ENCODE data around the gene USP44. TPM values are rescaled to one million over a fixed set of nuclear protein-coding genes. Genes with fewer than 3 reads are reported as not detected.

The USP44 gene
- total and polyA plus RNA-seq, 10 donors: 0.88 to 7.2 (median 3.5) TPM

DNA sequence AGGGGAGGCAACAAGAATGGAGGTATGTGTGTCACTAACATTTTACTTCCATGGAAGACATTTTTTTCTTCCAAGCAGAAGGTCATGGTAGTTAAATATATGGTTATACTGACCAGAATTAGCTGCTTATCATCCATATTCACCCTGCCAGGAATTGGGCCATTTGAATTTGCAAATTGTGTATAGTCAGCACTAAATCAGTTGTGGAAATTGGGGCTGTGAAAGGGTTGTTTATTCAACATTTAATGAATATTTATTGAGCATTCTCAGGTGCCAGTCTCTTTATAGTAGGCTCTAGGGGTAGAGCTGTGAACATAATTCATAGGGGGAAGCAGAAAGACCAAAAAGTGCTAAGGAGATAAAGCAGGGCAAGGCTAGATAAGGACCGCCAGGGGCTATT lies 39.3 kb downstream of the USP44 start:
- H3K9me3 ChIP-seq: no peaks in the 10 kb centered on the region
- peaks cover 4 to 97% (median 60%) of the 10 kb centered on the region in 6 donors for H3K36me3 ChIP-seq
- no peaks in the 10 kb centered on the region for H3K4me1 ChIP-seq
- H3K4me3 ChIP-seq: no peak overlapping the region
- no peak overlapping the region for H3K27ac ChIP-seq
- intact Hi-C loops (cut with DNase I; ENCODE audit: low total_unique reads): no loop called here
- H3K27me3 ChIP-seq (replicated peaks in 1 of 7): no peaks in the 10 kb centered on the region
- WGBS, 5 donors: 94 to 100% (median 96%) methylated on average over 1 of the region's 1 CpG
- no peak for DNase-seq
- no peak for TF ChIP-seq POLR2A (IDR thresholded peaks at IDR 0.05)

- Histone ChIP-seq H3K27ac (no peak overlapping the region), H3K4me1 (no peaks in the 10 kb centered on the region)
Measured at GRCh38 chr12:95509300-95509699, 42.0 kb downstream of the USP44 start.

DNA sequence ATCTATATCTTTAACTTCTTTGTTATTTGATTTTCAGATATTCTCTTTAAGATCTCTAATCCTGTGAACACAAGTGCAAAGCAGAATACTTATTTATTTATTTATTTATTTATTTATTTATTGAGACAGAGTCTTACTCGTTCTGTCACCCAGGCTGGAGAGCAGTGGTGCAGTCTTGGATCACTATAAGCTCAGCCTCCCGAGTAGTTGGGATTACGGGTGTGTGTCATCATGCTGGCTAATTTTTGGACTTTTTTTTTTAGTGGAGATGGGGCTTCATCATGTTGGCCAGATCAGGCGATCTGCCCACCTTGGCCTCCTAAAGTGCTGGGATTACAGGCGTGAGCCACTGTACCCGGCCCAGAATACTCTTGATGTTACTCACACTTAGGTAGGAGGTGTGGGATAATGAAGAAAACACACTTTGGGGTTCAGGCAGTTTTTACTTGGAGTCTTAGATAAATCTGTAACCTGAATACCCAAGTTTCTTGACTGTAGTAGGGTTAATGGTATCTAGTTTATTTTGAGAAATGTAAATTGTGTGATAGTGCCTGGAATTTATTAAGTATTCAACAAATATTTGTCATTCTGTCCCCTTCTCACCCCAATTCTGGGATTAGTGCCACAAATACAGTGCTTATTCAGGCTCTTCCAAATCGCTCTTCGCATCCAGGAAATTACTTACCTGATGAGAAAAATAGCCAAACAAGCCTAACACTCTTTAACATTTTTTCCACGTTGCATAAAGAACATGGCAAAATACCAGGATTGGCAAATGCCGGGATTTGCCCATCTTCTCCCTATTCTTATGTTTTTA lies 44.4 kb downstream of the USP44 start:
- peaks cover 0 to 98% (median 69%) of the 10 kb centered on the region in 6 donors for H3K36me3 ChIP-seq
- H3K9me3 ChIP-seq: no peaks in the 10 kb centered on the region
- H3K27ac ChIP-seq: no peak overlapping the region
- H3K27me3 ChIP-seq (replicated peaks in 1 of 7): no peaks in the 10 kb centered on the region
- no peak for DNase-seq
- intact Hi-C loops (cut with DNase I; ENCODE audit: low total_unique reads): no loop called here
- WGBS, 5 donors: 80 to 95% (median 93%) methylated on average over 10 of the region's 10 CpGs
- no peaks in the 10 kb centered on the region for H3K4me1 ChIP-seq
- no peak overlapping the region for H3K4me3 ChIP-seq
- TF ChIP-seq POLR2A (IDR thresholded peaks at IDR 0.05) (no peak), CTCF (IDR thresholded peaks at IDR 0.05 in 8 of 11, conservative IDR thresholded peaks at IDR 0.05 in 3 of 11) (no peak), POLR2AphosphoS5 (IDR thresholded peaks at IDR 0.05) (no peak)

More at GRCh38 chr12:95509300-95509699, 42.0 kb downstream of the USP44 start:
- intact Hi-C loops (cut with DNase I; ENCODE audit: low total_unique reads): no loop called here
- 74 to 88% (median 81%) methylated on average over 3 of the region's 3 CpGs for WGBS, 5 donors
- H3K36me3 ChIP-seq: peaks cover 4 to 100% (median 79%) of the 10 kb centered on the region in 6 donors
- H3K4me3 ChIP-seq: no peak overlapping the region
- H3K27me3 ChIP-seq (replicated peaks in 1 of 7): no peaks in the 10 kb centered on the region
- no peak for TF ChIP-seq POLR2AphosphoS5 (IDR thresholded peaks at IDR 0.05)
- TF ChIP-seq CTCF (IDR thresholded peaks at IDR 0.05 in 8 of 11, conservative IDR thresholded peaks at IDR 0.05 in 3 of 11): no peak
- TF ChIP-seq POLR2A (IDR thresholded peaks at IDR 0.05): no peak
- H3K9me3 ChIP-seq: no peaks in the 10 kb centered on the region
- DNase-seq: no peak

- H3K4me3 ChIP-seq: no peak overlapping the region
- no peaks in the 10 kb centered on the region for H3K27me3 ChIP-seq (replicated peaks in 1 of 7)
- 82 to 88% (median 87%) methylated on average over 5 of the region's 5 CpGs for WGBS, 5 donors
- no peak for TF ChIP-seq POLR2A (IDR thresholded peaks at IDR 0.05)
- TF ChIP-seq CTCF (IDR thresholded peaks at IDR 0.05 in 8 of 11, conservative IDR thresholded peaks at IDR 0.05 in 3 of 11): no peak
- no peak for TF ChIP-seq POLR2AphosphoS5 (IDR thresholded peaks at IDR 0.05)
- H3K4me1 ChIP-seq: no peaks in the 10 kb centered on the region
- intact Hi-C loops (cut with DNase I; ENCODE audit: low total_unique reads): no loop called here
- no peaks in the 10 kb centered on the region for H3K9me3 ChIP-seq
- no peak overlapping the region for H3K27ac ChIP-seq
- H3K36me3 ChIP-seq: peaks cover 0 to 98% (median 57%) of the 10 kb centered on the region in 6 donors
- no peak for DNase-seq
Measured at GRCh38 chr12:95505039-95505438, 46.2 kb downstream of the USP44 start.

Data from spleen (tissue), 11 donors.